Measurements from ENCODE around the gene VGLL4. TPM values are rescaled to one million over a fixed set of nuclear protein-coding genes. Genes with fewer than 3 reads are reported as not detected.
A peak's percentile ranks its signal among the peaks of the same experiment; 100 is the strongest.
"Not testable (repeated sequence)": the region's sequence is repeated elsewhere in the genome, so short reads cannot be mapped to it uniquely, and the experiment has no call there.

Gene VGLL4
- total and polyA plus RNA-seq, 4 experiments from 2014 or later, result 15.1 to 30.3 (median 25.6) TPM

GRCh38 chr3:11575677-11576076, 68.0 kb downstream of the VGLL4 start:
- CTCF ChIA-PET (ENCODE audit: partially characterized antibody), result no interaction called here
- Mint-ChIP-seq H3K4me3 (no peak overlapping the region), H3K9me3 (no peaks in the 10 kb centered on the region), H3K27ac (peak overlapping the region in 1 of 7 donors; percentile 69), H3K4me1 (peaks cover 10 to 15% (median 11%) of the 10 kb centered on the region in 4 donors), H3K27me3 (no peaks in the 10 kb centered on the region), H3K36me3 (peaks cover 10 to 24% of the 10 kb centered on the region in 2 donors)
- intact Hi-C loops (cut with micrococcal nuclease), result no loop called here
- Histone ChIP-seq H3K27ac (ENCODE audit: low read depth, low read length) (no peak overlapping the region), H3K27me3 (ENCODE audit: insufficient read depth, low read length) (no peaks in the 10 kb centered on the region), H3K4me3 (ENCODE audit: low read length in 2 of 2) (no peak overlapping the region), H3K9me3 (ENCODE audit: control insufficient read depth in 1 of 2, low read length in 2 of 2) (no peaks in the 10 kb centered on the region), H3K36me3 (ENCODE audit: insufficient read depth, low read length) (no peaks in the 10 kb centered on the region), H3K4me1 (ENCODE audit: insufficient read depth, low read length) (no peaks in the 10 kb centered on the region)
- DNase-seq, result no peak
- POLR2A ChIA-PET (ENCODE audit: partially characterized antibody), result no interaction called here

GRCh38 chr3:11574981-11575669, 68.6 kb downstream of the VGLL4 start:
- Histone ChIP-seq H3K36me3 (ENCODE audit: insufficient read depth, low read length) (no peaks in the 10 kb centered on the region), H3K4me3 (ENCODE audit: low read length in 2 of 2) (no peak overlapping the region), H3K27me3 (ENCODE audit: insufficient read depth, low read length) (no peaks in the 10 kb centered on the region), H3K4me1 (ENCODE audit: insufficient read depth, low read length) (no peaks in the 10 kb centered on the region), H3K27ac (ENCODE audit: low read depth, low read length) (no peak overlapping the region), H3K9me3 (ENCODE audit: control insufficient read depth in 1 of 2, low read length in 2 of 2) (no peaks in the 10 kb centered on the region)
- H3K36me3 Mint-ChIP-seq, result peaks cover 10 to 24% of the 10 kb centered on the region in 2 donors
- peaks cover 10 to 12% (median 11%) of the 10 kb centered on the region in 4 donors for H3K4me1 Mint-ChIP-seq
- ChIA-PET POLR2A (ENCODE audit: partially characterized antibody) (no interaction called here), CTCF (ENCODE audit: partially characterized antibody) (no interaction called here)
- DNase-seq, result no peak
- no peaks in the 10 kb centered on the region for H3K27me3 Mint-ChIP-seq
- H3K9me3 Mint-ChIP-seq, result no peaks in the 10 kb centered on the region
- H3K27ac Mint-ChIP-seq, result peak overlapping the region in 1 of 7 donors; percentile 69
- intact Hi-C loops (cut with micrococcal nuclease), result no loop called here
- no peak overlapping the region for H3K4me3 Mint-ChIP-seq

DNA sequence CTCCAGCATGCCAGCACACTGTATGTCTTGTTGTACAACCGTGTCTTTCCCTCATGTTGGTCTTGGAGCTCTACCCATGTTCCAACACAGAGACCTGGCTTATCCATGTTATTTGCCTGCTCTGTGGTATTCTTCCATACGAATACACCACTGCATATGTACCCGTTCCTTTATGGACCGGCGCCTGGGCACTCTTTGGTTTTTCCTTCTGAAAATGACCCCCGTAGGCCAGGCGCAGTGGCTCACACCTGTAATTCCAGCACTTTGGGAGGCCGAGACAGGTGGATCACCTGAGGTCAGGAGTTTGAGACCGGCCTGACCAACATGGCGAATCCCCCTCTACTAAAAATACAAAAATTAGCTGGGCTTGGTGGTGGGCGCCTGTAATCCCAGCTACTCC, 71.1 kb downstream of the VGLL4 start:
- intact Hi-C loops (cut with micrococcal nuclease); H3K4me3 Mint-ChIP-seq; H3K27me3 Mint-ChIP-seq; H3K9me3 Mint-ChIP-seq; H3K4me3 ChIP-seq (ENCODE audit: low read length in 2 of 2); H3K36me3 ChIP-seq (ENCODE audit: insufficient read depth, low read length); H3K27ac ChIP-seq (ENCODE audit: low read depth, low read length); H3K9me3 ChIP-seq (ENCODE audit: control insufficient read depth in 1 of 2, low read length in 2 of 2); CTCF ChIA-PET (ENCODE audit: partially characterized antibody); POLR2A ChIA-PET (ENCODE audit: partially characterized antibody); DNase-seq; H3K4me1 ChIP-seq (ENCODE audit: insufficient read depth, low read length); H3K27me3 ChIP-seq (ENCODE audit: insufficient read depth, low read length); H3K4me1 Mint-ChIP-seq: not testable (repeated sequence)
- Mint-ChIP-seq H3K27ac (peak overlapping the region in 3 of 7 donors; percentile 42 to 60 (median 43)), H3K36me3 (peaks cover 10 to 24% of the 10 kb centered on the region in 2 donors)

DNA sequence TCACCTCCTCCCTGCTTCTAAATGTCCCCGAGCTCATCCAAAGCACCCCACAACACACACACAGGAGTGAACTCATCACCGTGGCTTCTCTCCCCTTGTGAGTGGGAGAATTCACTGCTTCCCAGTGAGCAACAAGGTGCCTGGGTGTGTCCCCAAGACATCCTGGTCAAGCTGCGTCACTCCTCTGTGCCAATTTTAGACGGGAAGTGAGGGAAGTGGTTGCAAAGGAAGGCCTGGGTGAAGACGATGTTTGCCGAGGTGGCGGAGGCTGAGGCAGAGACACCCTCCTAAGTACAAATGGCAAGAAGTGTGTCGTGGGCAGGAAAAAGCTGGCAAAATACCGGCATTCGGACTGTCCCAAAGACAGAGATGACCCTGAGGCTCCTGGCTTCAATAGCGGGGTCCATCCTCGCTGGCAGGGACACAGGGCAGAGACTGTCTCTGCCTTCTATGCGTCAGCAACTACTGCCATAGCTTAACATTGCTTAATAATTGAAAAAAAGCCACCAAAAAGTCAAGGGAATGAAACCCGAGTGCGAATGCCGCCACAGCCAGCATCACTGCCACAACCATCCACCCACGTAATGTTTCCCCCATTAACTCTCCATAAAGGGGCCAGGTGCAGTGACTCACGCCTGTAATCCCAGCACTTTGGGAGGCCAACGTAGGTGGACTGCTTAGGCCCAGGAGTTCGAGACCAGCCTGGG, 72.8 kb downstream of the VGLL4 start:
- Histone ChIP-seq H3K27ac (ENCODE audit: low read depth, low read length) (no peak overlapping the region), H3K4me3 (ENCODE audit: low read length in 2 of 2) (no peak overlapping the region), H3K4me1 (ENCODE audit: insufficient read depth, low read length) (no peaks in the 10 kb centered on the region), H3K9me3 (ENCODE audit: control insufficient read depth in 1 of 2, low read length in 2 of 2) (no peaks in the 10 kb centered on the region), H3K27me3 (ENCODE audit: insufficient read depth, low read length) (no peaks in the 10 kb centered on the region), H3K36me3 (ENCODE audit: insufficient read depth, low read length) (no peaks in the 10 kb centered on the region)
- no peak for DNase-seq
- H3K4me1 Mint-ChIP-seq, result peaks cover 0 to 8% (median 5%) of the 10 kb centered on the region in 4 donors
- H3K9me3 Mint-ChIP-seq, result no peaks in the 10 kb centered on the region
- H3K27ac Mint-ChIP-seq, result peak overlapping the region in 5 of 7 donors; percentile 37 to 87 (median 73)
- H3K27me3 Mint-ChIP-seq, result no peaks in the 10 kb centered on the region
- H3K36me3 Mint-ChIP-seq, result peaks cover 17 to 28% of the 10 kb centered on the region in 2 donors
- H3K4me3 Mint-ChIP-seq, result no peak overlapping the region
- ChIA-PET POLR2A (ENCODE audit: partially characterized antibody) (no interaction called here), CTCF (ENCODE audit: partially characterized antibody) (interaction anchor here (1.2 kb wide), 1 partner anchor 73 kb away, joined by 3 read pairs; the partner anchor contains the start of gene VGLL4)
- intact Hi-C loops (cut with micrococcal nuclease), result no loop called here

- H3K36me3 ChIP-seq (ENCODE audit: insufficient read depth, low read length), result no peaks in the 10 kb centered on the region
- Mint-ChIP-seq H3K4me3 (no peak overlapping the region), H3K9me3 (no peaks in the 10 kb centered on the region), H3K4me1 (peaks cover 0 to 8% (median 5%) of the 10 kb centered on the region in 4 donors), H3K36me3 (peaks cover 17 to 27% of the 10 kb centered on the region in 2 donors), H3K27me3 (no peaks in the 10 kb centered on the region), H3K27ac (peak overlapping the region in 2 of 7 donors; percentile 42 to 62)
- POLR2A ChIA-PET (ENCODE audit: partially characterized antibody), result no interaction called here
- no peak overlapping the region for H3K27ac ChIP-seq (ENCODE audit: low read depth, low read length)
- no peaks in the 10 kb centered on the region for H3K27me3 ChIP-seq (ENCODE audit: insufficient read depth, low read length)
- H3K9me3 ChIP-seq (ENCODE audit: control insufficient read depth in 1 of 2, low read length in 2 of 2), result no peaks in the 10 kb centered on the region
- intact Hi-C loops (cut with micrococcal nuclease), result no loop called here
- H3K4me3 ChIP-seq (ENCODE audit: low read length in 2 of 2), result no peak overlapping the region
- no peak for DNase-seq
- no peaks in the 10 kb centered on the region for H3K4me1 ChIP-seq (ENCODE audit: insufficient read depth, low read length)
- CTCF ChIA-PET (ENCODE audit: partially characterized antibody), result no interaction called here
Measured at GRCh38 chr3:11570251-11570650, 73.5 kb downstream of the VGLL4 start.

DNA sequence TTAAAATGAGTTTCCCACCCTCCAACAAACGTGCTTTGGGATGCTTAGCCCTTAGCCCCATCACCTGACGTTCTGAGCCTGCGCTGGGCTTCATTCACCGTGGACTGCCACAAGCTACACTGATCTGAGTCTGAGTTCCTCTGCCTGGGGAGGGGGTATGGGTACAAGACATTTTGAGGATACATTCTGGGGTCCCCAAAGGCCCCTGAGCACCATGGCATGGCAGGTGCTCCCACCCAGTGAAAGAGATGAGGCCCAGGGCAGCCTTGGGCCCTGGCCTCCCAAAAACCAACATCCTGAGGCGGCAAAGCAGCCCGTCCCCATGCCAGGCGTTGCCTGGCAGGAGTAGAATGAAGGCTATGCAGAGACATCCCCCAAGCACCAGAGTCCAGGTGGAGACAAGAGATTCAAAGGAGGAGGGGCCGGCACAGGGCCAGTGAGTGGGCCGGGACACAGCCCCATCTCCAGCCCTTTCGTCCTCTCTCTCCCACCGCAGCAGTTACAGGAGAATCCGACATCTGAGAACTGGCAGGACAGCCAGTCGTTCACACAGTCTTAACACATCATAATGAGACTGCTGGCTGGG, 74.5 kb downstream of the VGLL4 start:
- H3K4me3 Mint-ChIP-seq, result no peak overlapping the region
- no peaks in the 10 kb centered on the region for H3K36me3 ChIP-seq (ENCODE audit: insufficient read depth, low read length)
- no peaks in the 10 kb centered on the region for H3K4me1 ChIP-seq (ENCODE audit: insufficient read depth, low read length)
- no peaks in the 10 kb centered on the region for H3K9me3 Mint-ChIP-seq
- H3K9me3 ChIP-seq (ENCODE audit: control insufficient read depth in 1 of 2, low read length in 2 of 2), result no peaks in the 10 kb centered on the region
- H3K27me3 ChIP-seq (ENCODE audit: insufficient read depth, low read length), result no peaks in the 10 kb centered on the region
- H3K4me3 ChIP-seq (ENCODE audit: low read length in 2 of 2), result no peak overlapping the region
- H3K36me3 Mint-ChIP-seq, result peaks cover 10 to 26% of the 10 kb centered on the region in 2 donors
- intact Hi-C loops (cut with micrococcal nuclease), result no loop called here
- H3K27ac ChIP-seq (ENCODE audit: low read depth, low read length), result no peak overlapping the region
- ChIA-PET CTCF (ENCODE audit: partially characterized antibody) (no interaction called here), POLR2A (ENCODE audit: partially characterized antibody) (no interaction called here)
- H3K27ac Mint-ChIP-seq, result peak overlapping the region in 2 of 7 donors; percentile 42 to 77
- DNase-seq, result no peak
- no peaks in the 10 kb centered on the region for H3K27me3 Mint-ChIP-seq
- H3K4me1 Mint-ChIP-seq, result peaks cover 0 to 6% (median 5%) of the 10 kb centered on the region in 4 donors

DNA sequence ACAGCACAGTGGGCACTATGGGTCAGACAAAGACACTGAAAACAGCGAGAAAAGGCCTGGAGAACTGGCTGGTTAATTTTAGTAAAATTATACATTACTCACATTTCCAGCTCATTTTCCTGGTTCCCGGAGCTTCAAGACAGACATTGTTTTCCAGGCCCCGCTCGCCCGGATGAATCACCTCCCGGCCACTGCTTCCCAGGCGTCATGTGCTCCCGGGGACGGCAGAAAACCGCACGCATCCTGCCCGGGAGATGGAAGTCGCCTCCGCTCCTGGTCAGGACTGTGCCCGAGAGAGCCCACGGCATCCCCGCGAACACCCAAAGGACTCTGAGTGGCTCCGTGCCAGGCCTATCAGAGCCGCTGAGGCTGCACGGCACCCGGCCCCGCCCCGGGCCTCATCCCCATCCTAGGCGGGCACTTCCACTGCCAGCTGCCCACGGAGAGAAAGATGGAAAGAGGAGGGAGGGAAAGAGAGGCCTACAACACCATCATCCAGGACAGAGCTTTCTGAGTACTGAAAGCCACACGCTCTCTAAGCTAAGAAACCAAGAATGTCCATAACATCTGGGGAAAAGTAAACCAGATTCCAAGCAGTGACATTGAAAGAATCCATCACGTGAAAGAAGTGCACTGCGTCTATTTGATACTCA, 75.1 kb downstream of the VGLL4 start:
- Mint-ChIP-seq H3K27ac (peak overlapping the region in 1 of 7 donors; percentile 16), H3K9me3 (no peaks in the 10 kb centered on the region), H3K36me3 (peaks cover 8 to 26% of the 10 kb centered on the region in 2 donors), H3K4me3 (no peak overlapping the region), H3K27me3 (no peaks in the 10 kb centered on the region), H3K4me1 (peaks cover 0 to 5% (median 4%) of the 10 kb centered on the region in 4 donors)
- Histone ChIP-seq H3K27ac (ENCODE audit: low read depth, low read length) (no peak overlapping the region), H3K4me3 (ENCODE audit: low read length in 2 of 2) (no peak overlapping the region), H3K9me3 (ENCODE audit: control insufficient read depth in 1 of 2, low read length in 2 of 2) (no peaks in the 10 kb centered on the region), H3K27me3 (ENCODE audit: insufficient read depth, low read length) (no peaks in the 10 kb centered on the region), H3K4me1 (ENCODE audit: insufficient read depth, low read length) (no peaks in the 10 kb centered on the region), H3K36me3 (ENCODE audit: insufficient read depth, low read length) (peaks cover 2% of the 10 kb centered on the region)
- ChIA-PET POLR2A (ENCODE audit: partially characterized antibody) (no interaction called here), CTCF (ENCODE audit: partially characterized antibody) (no interaction called here)
- intact Hi-C loops (cut with micrococcal nuclease), result no loop called here
- DNase-seq, result no peak

Data from CD4-positive, alpha-beta memory T cell (primary cell).